ENCODE measurements around the gene RASEF.
A peak's percentile ranks its signal among the peaks of the same experiment; 100 is the strongest.

RASEF gene

GRCh38 chr9:83067579-83067978, 4.6 kb upstream of the RASEF start:
- DNase-seq (ENCODE audit: low spot score): no peak
- no peak overlapping the region for H3K27ac ChIP-seq
- no peak overlapping the region for H3K4me3 ChIP-seq
- no peak for TF ChIP-seq CTCF (IDR thresholded peaks at IDR 0.05)

- no peak overlapping the region for H3K4me3 ChIP-seq
- DNase-seq (ENCODE audit: low spot score): no peak
- no peak overlapping the region for H3K27ac ChIP-seq
- no peak for TF ChIP-seq CTCF (IDR thresholded peaks at IDR 0.05)
Measured at GRCh38 chr9:83066771-83067170, 3.8 kb upstream of the RASEF start.

- no peak for DNase-seq (ENCODE audit: low spot score)
- TF ChIP-seq CTCF (IDR thresholded peaks at IDR 0.05): no peak
- no peak overlapping the region for H3K4me3 ChIP-seq
Measured at GRCh38 chr9:83065233-83065632, 2.3 kb upstream of the RASEF start.

GRCh38 chr9:83061990-83062650, 822 bp downstream of the RASEF start:
- Histone ChIP-seq H3K4me3 (peak overlapping the region; percentile 66), H3K27ac (no peak overlapping the region)
- no peak for DNase-seq (ENCODE audit: low spot score)
- TF ChIP-seq CTCF (IDR thresholded peaks at IDR 0.05): no peak

More at GRCh38 chr9:83065233-83065632, 2.3 kb upstream of the RASEF start:
- no peak overlapping the region for H3K27ac ChIP-seq

- Histone ChIP-seq H3K4me3 (no peak overlapping the region), H3K27ac (no peak overlapping the region)
- DNase-seq (ENCODE audit: low spot score): no peak
- TF ChIP-seq CTCF (IDR thresholded peaks at IDR 0.05): no peak
Measured at GRCh38 chr9:83061036-83061435, 1.9 kb downstream of the RASEF start.

- no peak for TF ChIP-seq CTCF (IDR thresholded peaks at IDR 0.05)
- Histone ChIP-seq H3K27ac (no peak overlapping the region), H3K4me3 (no peak overlapping the region)
- DNase-seq (ENCODE audit: low spot score): no peak
Measured at GRCh38 chr9:83060556-83060955, 2.4 kb downstream of the RASEF start.

- no peak for DNase-seq (ENCODE audit: low spot score)
Measured at GRCh38 chr9:83059417-83059816, 3.5 kb downstream of the RASEF start.

More at GRCh38 chr9:83059417-83059816, 3.5 kb downstream of the RASEF start:
- H3K4me3 ChIP-seq: no peak overlapping the region
- H3K27ac ChIP-seq: no peak overlapping the region
- no peak for TF ChIP-seq CTCF (IDR thresholded peaks at IDR 0.05)
